CD1c-positive myeloid dendritic cell (primary cell): ENCODE data around the gene TSC1.
"Not testable (repeated sequence)": the region's sequence is repeated elsewhere in the genome, so short reads cannot be mapped to it uniquely, and the experiment has no call there.

Experiments
- DNase-seq: peaks from one replicate; pipeline ENCODE4 v3.0.0-alpha.2; 2016; ENCODE audit errors: extremely low spot score

The TSC1 gene

GRCh38 chr9:132944294-132945185, at the start of gene TSC1:
Gene TSC1, minus strand, starts transcription at chr9:132944616. Its CDS starts 15,744 bp downstream, at chr9:132928872.
- peak; percentile 97 for DNase-seq

DNA sequence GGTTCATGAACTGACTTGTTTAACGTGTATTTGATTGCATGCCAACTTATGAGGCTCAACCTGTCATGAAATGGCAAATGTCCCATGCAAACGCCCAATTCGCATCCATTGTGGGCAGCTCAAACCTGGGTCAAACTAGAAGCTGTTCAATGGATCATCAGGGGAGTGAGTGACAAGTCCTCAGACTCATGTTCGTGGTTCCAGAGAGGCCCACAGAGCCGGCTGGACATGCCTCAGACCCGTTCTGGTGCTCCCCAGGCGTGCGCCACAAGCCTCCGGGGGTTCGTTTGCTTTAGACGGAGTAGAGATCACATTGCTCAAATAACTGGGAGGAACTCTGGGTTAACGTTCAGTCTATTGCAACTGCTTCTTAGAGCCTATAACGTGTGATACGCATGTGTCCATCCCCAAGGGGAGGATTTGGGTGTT, 49.1 kb upstream of the TSC1 start:
- DNase-seq = no peak

DNA sequence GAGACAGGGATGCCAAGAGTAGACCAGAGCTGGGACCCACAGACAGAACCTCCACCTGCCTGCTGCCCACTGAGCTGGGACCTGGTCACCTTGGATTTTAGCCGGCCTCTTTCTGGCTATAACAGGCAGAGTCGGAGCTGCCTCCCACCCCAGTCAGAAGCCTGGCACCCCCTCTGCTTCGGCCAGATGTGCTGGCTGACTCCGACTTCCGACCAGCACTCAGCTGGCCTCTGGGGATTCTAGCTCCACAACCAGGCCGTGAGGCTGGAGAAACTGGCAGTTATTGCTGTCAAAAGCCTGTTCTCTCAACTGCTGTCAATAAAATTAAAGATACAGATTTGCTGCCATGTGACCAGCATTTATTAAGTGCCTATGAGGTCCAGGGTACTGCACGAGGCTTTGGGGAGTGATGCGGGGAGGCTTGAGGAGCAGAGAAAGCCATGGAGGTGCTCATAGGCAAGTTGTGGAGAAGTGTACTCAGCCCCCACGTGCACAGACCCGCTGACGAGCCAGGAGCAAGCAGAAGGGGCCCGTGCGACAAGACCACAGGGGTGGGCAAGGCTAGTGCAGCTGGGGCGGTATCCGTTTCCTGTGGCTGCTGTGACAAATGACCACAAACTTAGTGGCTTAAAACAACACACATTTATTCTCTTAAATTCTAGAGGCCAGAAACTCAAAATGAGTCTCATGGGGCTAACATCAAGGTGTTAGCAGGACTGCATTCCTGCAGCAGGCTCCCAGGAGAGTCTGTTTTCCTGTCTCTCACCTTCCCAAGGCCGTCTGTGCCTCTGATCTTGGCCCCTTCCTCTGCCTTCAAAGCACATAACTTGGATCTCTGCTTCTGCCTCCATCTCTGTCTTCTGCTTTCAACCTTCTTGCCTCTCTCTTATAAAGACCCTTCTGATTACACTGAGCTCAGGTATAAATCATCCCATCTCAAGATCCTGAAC, 47.2 kb upstream of the TSC1 start:
- DNase-seq = no peak

- DNase-seq = no peak
These were observed 46.4 kb upstream of the TSC1 start for GRCh38 chr9:132990781-132991180.

GRCh38 chr9:132989998-132990557, 45.7 kb upstream of the TSC1 start:
- not testable (repeated sequence) for DNase-seq

DNA sequence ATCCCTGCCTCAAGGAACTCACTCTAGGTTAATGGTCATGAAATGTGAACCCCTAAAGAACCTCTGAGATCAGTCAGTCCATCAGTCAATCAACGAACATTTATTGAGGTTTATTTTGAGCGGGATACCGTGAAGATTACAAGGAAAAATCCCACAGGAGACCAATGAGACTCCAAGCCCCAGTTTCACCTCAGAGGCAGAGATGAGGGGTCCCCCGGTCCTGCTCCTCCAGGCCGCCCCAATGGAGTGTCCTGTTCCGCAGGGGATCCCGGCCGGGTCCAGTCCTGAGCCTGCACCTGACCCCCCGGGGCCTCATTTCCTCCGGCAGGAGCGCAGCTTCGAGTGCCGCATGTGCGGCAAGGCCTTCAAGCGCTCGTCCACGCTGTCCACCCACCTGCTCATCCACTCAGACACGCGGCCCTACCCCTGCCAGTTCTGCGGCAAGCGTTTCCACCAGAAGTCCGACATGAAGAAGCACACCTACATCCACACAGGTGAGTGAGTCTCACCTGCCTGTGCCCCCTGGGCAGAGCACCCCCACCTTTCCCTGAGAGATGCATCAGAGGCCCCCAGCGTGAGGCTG, 45.1 kb upstream of the TSC1 start:
- no peak for DNase-seq

- DNase-seq = no peak
These were observed 44.5 kb upstream of the TSC1 start for GRCh38 chr9:132989014-132989310.

- DNase-seq = no peak
These were observed 44.0 kb upstream of the TSC1 start for GRCh38 chr9:132988244-132989013.

- DNase-seq = no peak
These were observed 42.5 kb upstream of the TSC1 start for GRCh38 chr9:132986640-132987620.

DNA sequence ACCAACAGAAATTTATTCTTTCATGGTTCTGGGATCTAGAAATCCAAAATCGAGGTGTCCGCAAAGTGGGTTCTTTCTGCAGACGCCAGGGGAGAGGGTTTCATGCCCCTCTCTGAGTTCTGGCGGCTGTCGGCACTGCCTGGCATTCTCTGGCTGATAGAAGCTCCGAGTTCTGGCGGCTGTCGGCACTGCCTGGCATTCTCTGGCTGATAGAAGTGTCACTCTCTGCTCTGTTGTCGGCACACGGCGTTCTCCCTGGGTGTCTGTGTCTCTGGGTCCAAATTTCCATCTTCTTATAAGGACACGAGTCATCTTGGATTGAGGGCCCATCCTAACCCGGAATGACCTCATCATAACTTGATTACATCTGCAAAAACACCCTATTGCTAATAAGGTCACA, 41.7 kb upstream of the TSC1 start:
- no peak for DNase-seq

GRCh38 chr9:132985489-132985888, 41.1 kb upstream of the TSC1 start:
- no peak for DNase-seq

DNA sequence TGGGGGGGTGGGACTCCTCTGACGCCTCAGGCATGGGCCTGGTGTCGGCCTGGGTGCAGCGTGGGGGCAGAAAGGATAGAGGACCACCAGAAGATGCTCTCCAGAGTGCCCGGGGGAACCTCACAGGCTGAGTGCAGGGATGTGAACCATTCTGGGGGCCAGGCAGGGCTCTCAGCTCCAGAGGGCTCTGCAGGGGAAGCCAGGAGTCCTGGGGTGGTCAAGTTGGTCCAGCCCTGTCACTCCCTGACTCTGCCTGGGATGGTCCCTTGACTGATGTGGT, 40.6 kb upstream of the TSC1 start:
- DNase-seq = no peak

GRCh38 chr9:132984202-132985070, 40.0 kb upstream of the TSC1 start:
- no peak for DNase-seq

DNA sequence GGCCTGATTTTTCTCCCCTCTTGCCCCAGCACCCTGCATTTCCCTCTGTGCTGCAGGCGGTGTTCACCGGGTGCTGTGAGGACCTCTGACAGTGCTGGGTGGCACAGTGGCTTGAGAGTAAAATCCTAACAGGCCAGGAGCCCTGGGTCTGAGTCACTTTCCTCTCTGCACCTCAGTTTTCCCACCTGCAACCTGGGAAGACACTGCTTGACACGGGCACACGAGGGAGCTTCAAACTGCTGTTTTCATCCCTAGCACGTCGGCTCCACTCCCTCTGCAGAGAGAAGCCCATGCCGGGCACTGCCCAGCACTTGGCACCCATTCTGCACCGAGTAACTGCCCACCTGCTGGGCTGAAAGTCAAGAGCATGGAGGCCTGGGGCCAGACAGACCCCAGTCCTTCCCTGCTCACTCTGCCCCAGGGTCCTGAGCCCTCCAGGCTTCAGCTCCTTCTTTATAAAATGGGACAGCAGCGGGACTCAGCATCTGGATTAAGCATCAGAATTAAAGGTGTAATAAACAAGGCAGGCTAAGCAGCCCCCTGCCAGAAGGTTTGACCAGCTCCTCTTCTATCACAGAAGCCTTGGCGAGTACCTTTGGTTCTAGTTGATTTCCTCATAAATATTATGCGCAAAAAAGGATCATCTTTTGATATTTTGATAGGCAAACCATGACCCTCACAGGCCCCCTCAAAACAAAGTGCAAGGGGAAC, 39.2 kb upstream of the TSC1 start:
- DNase-seq = no peak

GRCh38 chr9:132982458-132982857, 38.0 kb upstream of the TSC1 start:
- DNase-seq = peak; percentile 46

DNA sequence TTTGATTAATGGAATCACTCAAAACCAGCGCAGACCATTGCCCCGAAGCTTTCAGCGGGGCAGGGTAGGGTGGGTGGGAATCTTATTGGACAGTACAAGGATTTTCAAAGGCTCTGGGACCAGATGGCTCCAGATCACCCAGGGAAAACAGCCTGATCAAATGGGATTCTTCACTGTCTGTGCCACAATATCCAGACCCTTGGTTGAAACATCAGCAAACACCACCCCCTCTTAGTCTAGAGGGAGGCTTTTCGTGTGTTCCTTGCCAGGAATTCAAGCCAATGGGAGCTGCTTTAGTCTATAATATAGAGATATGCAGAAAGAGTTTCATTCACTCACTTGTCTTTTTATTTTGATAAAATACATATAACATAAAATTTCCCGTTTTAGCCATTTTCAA, 35.7 kb upstream of the TSC1 start:
- DNase-seq = no peak

DNA sequence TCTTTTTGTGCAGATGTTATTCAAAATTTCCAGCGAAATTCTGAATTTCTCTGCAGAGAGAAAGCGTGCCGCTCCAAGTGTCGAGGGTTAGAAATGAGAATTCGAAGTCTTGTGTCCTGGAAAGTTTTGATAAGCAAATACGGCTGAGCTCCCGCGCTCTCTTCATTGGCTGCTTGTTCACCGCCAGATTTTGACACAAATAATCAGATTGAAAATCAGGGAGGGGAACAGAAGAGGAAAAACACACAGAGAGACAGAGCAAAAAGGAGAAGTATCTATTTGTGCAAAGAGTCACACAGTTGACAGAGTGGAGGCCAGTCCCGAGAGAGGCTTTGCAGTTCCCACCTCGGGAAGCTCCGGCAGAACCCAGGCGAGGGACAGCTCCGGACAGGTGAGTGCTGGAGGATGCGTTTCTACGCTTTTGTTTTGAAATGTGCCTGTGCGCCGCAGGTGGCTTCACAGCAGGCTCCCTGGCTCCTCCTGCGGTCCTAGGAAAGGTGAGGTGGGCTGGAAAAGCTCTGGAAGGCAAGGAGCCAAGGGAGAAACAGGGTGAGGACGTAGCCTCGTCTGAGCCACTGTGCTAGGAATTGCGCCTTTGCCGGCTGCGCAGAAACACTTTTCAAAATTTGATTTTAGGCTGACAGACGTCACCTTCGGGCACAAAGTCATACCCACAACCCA, 34.2 kb upstream of the TSC1 start, which contains the start of gene GFI1B:
Gene GFI1B (plus strand): TSS at position 244 of the 681 bp plus-strand sequence. CDS start 7,985 bp downstream, outside the sequence.
- DNase-seq = peak; percentile 26

DNA sequence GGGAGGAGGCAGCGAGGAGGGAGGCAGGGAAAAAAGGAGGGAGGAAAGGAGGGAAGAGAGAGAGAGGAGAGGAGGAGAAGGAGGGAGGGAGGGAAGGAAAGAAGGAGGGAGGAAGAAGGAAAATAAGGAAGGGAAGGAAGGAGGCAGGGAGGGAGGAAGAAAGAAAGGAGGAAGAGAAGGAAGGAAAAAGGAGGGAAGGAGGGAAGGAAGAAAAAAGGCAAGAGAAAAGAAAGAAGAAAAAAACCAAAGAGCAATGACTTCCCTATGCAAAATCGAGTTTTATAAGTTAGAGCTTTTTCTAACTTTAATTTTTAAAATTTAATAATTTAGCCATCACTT, 33.7 kb upstream of the TSC1 start:
- DNase-seq = no peak
